Keratinocyte (primary cell): Measurements from ENCODE around the gene SLC25A24. TPM values are rescaled to one million over a fixed set of nuclear protein-coding genes. Genes with fewer than 3 reads are reported as not detected.

Source experiments
- DNase-seq: peaks from one replicate; pipeline ENCODE4 v3.0.0-alpha.2; 2011; ENCODE audit warnings: low read depth, missing footprints, low spot score
- FAIRE-seq: peaks from 2 replicates; lab custom pipeline; 2011; peaks lifted over from hg19 to GRCh38; lab: Jason Lieb, UNC
- H2AFZ ChIP-seq: 2 replicates; pipeline ENCODE4 v1.6.0; 2012; ENCODE audit warnings: low read length, control low read depth, inconsistent platforms; ENCODE audit not compliant: control insufficient read depth
- H3K27ac ChIP-seq: 2 replicates; pipeline ENCODE4 v1.5.1; 2011; ENCODE audit warnings: low read length; ENCODE audit not compliant: control insufficient read depth, insufficient read depth
- H3K27me3 ChIP-seq: 3 replicates; pipeline ENCODE4 v1.6.0; 2011; ENCODE audit warnings: low read length; ENCODE audit not compliant: control insufficient read depth, insufficient read depth; ENCODE audit errors: extremely low read depth
- H3K36me3 ChIP-seq, 2 experiments: 2 replicates in 1 of 2; 3 replicates in 1 of 2; pipeline ENCODE4 v1.5.1; 2011; ENCODE audit warnings: low read length in 2 of 2, mild to moderate bottlenecking in 1 of 2; ENCODE audit not compliant: control insufficient read depth in 2 of 2, insufficient read depth in 2 of 2; ENCODE audit errors: extremely low read depth in 1 of 2
- H3K4me1 ChIP-seq: 3 replicates; pipeline ENCODE4 v1.5.1; 2011; ENCODE audit warnings: low read length; ENCODE audit not compliant: control insufficient read depth, insufficient read depth; ENCODE audit errors: extremely low read depth
- H3K4me2 ChIP-seq: 3 replicates; pipeline ENCODE4 v1.6.0; 2011; ENCODE audit warnings: low read depth, low read length; ENCODE audit not compliant: control insufficient read depth, insufficient read depth; ENCODE audit errors: extremely low read depth
- H3K4me3 ChIP-seq, 3 experiments: fragments of 200-600 bp in 1 of 3; sonication (generic) in 1 of 3; 2 replicates in 2 of 3; 3 replicates in 1 of 3; pipeline ENCODE4 v1.5.1; 2011 to 2016; ENCODE audit warnings: low read length in 3 of 3, mild to moderate bottlenecking in 3 of 3, control low read depth in 2 of 3, inconsistent platforms in 1 of 3, low read depth in 1 of 3, mixed read lengths in 1 of 3, mixed run types in 1 of 3, moderate library complexity in 1 of 3; ENCODE audit not compliant: control insufficient read depth in 2 of 3, insufficient read depth in 2 of 3; ENCODE audit errors: extremely low read depth in 1 of 3
- H3K79me2 ChIP-seq: 2 replicates; pipeline ENCODE4 v1.6.0; 2012; ENCODE audit warnings: low read length; ENCODE audit not compliant: control insufficient read depth, insufficient read depth
- H3K9ac ChIP-seq: 3 replicates; pipeline ENCODE4 v1.6.0; 2011; ENCODE audit warnings: low read length; ENCODE audit not compliant: control insufficient read depth, insufficient read depth; ENCODE audit errors: extremely low read depth
- H3K9me1 ChIP-seq: 3 replicates; pipeline ENCODE4 v1.6.0; 2011; ENCODE audit warnings: low read length; ENCODE audit not compliant: control insufficient read depth, insufficient read depth; ENCODE audit errors: extremely low read depth
- H3K9me3 ChIP-seq: 2 replicates; pipeline ENCODE4 v1.5.1; 2012; ENCODE audit warnings: low read depth, low read length; ENCODE audit not compliant: control insufficient read depth
- H4K20me1 ChIP-seq: 3 replicates; pipeline ENCODE4 v1.6.0; 2011; ENCODE audit warnings: low read length; ENCODE audit not compliant: control insufficient read depth, insufficient read depth; ENCODE audit errors: extremely low read depth
- EZH2 ChIP-seq: IDR thresholded peaks from one replicate; pipeline ENCODE4 v1.6.1; 2012; ENCODE audit warnings: inconsistent platforms, mild to moderate bottlenecking, low read length, moderate library complexity
- dilution Hi-C: fragments of 300-500 bp; cut with MboI; formaldehyde crosslinking; loops from one replicate; pipeline ENCODE4 v1.7.0; 2020; ENCODE audit warnings: low sequenced_read_pairs; ENCODE audit not compliant: extremely low pct_ligation_motif_present
- polyA plus RNA-seq, 5 experiments: library from polyadenylated mRNA; depleted of rRNA in 3 of 5; stranded (reverse) in 3 of 5; stranded (forward) in 1 of 5; unstranded in 1 of 5; fragments of >200 nt; gene quantifications; 1 replicate in 1 of 5; 2 replicates in 3 of 5; 3 replicates in 1 of 5; pipeline versions ENCODE4 v1.2.1 to v1.2.3, GENCODE V29; 2011 to 2012; ENCODE audit warnings: missing spikeins in 2 of 5, low read depth in 1 of 5, low replicate concordance in 1 of 5
- TF ChIP-seq, protein P1 (sequence below), 3 experiments: IDR thresholded peaks in 1 of 3; conservative IDR thresholded peaks in 1 of 3; optimal IDR thresholded peaks in 1 of 3; 2 replicates in 2 of 3; 3 replicates in 1 of 3; pipeline versions ENCODE3 to v1.5.1; 2011; ENCODE audit warnings: low read length in 3 of 3, mild to moderate bottlenecking in 3 of 3, moderate library complexity in 2 of 3, control low read depth in 1 of 3, inconsistent platforms in 1 of 3; ENCODE audit not compliant: insufficient read depth in 2 of 3; ENCODE audit errors: extremely low read depth in 1 of 3

Gene SLC25A24
- polyA plus RNA-seq, 1 donor (not counting 4 experiments of a cell fraction or from before 2014, with no cell fraction given): 58.9 TPM

DNA sequence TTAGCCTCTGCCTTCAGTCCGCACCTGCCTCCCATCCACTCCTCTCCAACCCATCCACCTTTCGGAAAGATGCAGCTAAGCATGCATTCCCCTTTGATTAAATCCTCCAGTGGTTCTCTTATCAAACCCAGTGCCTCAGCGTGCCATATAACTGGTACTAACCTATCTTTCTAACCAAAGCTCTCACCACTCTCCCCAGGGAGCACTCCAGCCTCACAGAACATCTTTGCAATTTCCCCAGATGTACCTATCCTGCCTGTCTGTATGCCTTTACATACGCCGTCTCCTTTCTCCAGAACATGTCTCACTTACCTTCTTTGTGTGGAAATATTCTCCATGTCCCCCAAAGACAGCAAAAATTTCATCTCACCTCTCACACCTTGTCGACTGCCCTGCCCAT lies 80.0 kb downstream of the SLC25A24 start:
- Histone ChIP-seq H3K9ac (no peak overlapping the region), H3K36me3 (no peaks in the 10 kb centered on the region), H3K27ac (no peak overlapping the region), H3K79me2 (no peaks in the 10 kb centered on the region), H2AFZ (no peak overlapping the region), H4K20me1 (no peaks in the 10 kb centered on the region), H3K9me1 (no peaks in the 10 kb centered on the region), H3K4me3 (no peak overlapping the region), H3K27me3 (no peaks in the 10 kb centered on the region), H3K4me2 (no peak overlapping the region), H3K4me1 (no peaks in the 10 kb centered on the region), H3K9me3 (no peaks in the 10 kb centered on the region)
- dilution Hi-C loops: no loop called here
- no peak for TF ChIP-seq EZH2
- TF ChIP-seq, protein P1, sequence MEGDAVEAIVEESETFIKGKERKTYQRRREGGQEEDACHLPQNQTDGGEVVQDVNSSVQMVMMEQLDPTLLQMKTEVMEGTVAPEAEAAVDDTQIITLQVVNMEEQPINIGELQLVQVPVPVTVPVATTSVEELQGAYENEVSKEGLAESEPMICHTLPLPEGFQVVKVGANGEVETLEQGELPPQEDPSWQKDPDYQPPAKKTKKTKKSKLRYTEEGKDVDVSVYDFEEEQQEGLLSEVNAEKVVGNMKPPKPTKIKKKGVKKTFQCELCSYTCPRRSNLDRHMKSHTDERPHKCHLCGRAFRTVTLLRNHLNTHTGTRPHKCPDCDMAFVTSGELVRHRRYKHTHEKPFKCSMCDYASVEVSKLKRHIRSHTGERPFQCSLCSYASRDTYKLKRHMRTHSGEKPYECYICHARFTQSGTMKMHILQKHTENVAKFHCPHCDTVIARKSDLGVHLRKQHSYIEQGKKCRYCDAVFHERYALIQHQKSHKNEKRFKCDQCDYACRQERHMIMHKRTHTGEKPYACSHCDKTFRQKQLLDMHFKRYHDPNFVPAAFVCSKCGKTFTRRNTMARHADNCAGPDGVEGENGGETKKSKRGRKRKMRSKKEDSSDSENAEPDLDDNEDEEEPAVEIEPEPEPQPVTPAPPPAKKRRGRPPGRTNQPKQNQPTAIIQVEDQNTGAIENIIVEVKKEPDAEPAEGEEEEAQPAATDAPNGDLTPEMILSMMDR (optimal IDR thresholded peaks at IDR 0.05 in 1 of 3, IDR thresholded peaks at IDR 0.05 in 1 of 3, conservative IDR thresholded peaks at IDR 0.05 in 1 of 3; ENCODE audit: extremely low read depth in 1 of 3, insufficient read depth in 2 of 3, low read length in 3 of 3): no peak
- DNase-seq (no peak), FAIRE-seq (no peak)

DNA sequence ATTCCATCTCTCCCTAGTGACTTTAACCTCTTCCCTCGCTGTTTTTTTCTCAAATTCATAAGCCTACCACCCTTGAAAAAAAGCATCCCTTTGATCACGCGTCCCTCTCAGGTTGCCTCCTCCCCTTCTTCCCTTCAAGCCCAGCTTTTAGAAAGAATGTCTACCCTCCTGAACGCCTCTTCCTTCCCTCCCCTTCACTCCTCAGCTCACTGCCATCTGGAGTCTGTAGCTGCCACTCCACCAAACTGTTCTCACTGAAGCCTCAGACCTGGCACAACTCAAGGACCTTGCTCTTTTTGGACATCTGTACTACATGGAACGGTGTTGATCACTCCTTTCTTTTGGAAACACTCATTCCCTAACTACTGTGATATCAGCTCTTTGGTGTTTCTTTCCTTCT lies 80.6 kb downstream of the SLC25A24 start:
- TF ChIP-seq EZH2: no peak
- TF ChIP-seq, protein P1 (optimal IDR thresholded peaks at IDR 0.05 in 1 of 3, IDR thresholded peaks at IDR 0.05 in 1 of 3, conservative IDR thresholded peaks at IDR 0.05 in 1 of 3; ENCODE audit: extremely low read depth in 1 of 3, insufficient read depth in 2 of 3, low read length in 3 of 3): no peak
- Histone ChIP-seq H2AFZ (no peak overlapping the region), H3K79me2 (no peaks in the 10 kb centered on the region), H3K9me1 (no peaks in the 10 kb centered on the region), H4K20me1 (no peaks in the 10 kb centered on the region), H3K9me3 (no peaks in the 10 kb centered on the region), H3K4me1 (no peaks in the 10 kb centered on the region), H3K27ac (no peak overlapping the region), H3K9ac (no peak overlapping the region), H3K4me3 (no peak overlapping the region), H3K27me3 (no peaks in the 10 kb centered on the region), H3K4me2 (no peak overlapping the region), H3K36me3 (no peaks in the 10 kb centered on the region)
- DNase-seq (no peak), FAIRE-seq (no peak)
- dilution Hi-C loops: no loop called here
